Natural killer cell (primary cell): ENCODE results near the gene MGMT. TPM values are rescaled to one million over a fixed set of nuclear protein-coding genes. Genes with fewer than 3 reads are reported as not detected.
A peak's percentile ranks its signal among the peaks of the same experiment; 100 is the strongest.

Experiments
- ATAC-seq, 3 donors: fragments of 150-1000 bp in 2 of 3; fragments of 200-7000 bp in 1 of 3; cut with Tn5 transposase; 1 replicate in 1 of 3; 2 replicates in 2 of 3; pipeline ENCODE4 v1.10.0; 2021; ENCODE audit warnings: mild to moderate bottlenecking in 2 of 3, moderate library complexity in 2 of 3
- DNase-seq, 2 donors: peaks; one replicate each; pipeline versions ENCODE4 v3.0.0 to v3.0.0-alpha.2; 2013 to 2021; ENCODE audit warnings: mixed read lengths in 1 of 2
- H3K27ac ChIP-seq: one replicate; pipeline ENCODE4 v1.5.1; 2013; ENCODE audit warnings: mild to moderate bottlenecking, low read length
- H3K27me3 ChIP-seq: one replicate; pipeline ENCODE4 v1.6.1; 2013; ENCODE audit warnings: low read length; ENCODE audit not compliant: control insufficient read depth, insufficient read depth
- H3K36me3 ChIP-seq: one replicate; pipeline ENCODE4 v1.6.1; 2013; ENCODE audit warnings: low read length; ENCODE audit not compliant: control insufficient read depth, insufficient read depth
- H3K4me1 ChIP-seq: one replicate; pipeline ENCODE4 v1.6.1; 2013; ENCODE audit warnings: low read length; ENCODE audit not compliant: control insufficient read depth, insufficient read depth
- H3K4me3 ChIP-seq: one replicate; pipeline ENCODE4 v1.5.1; 2013; ENCODE audit warnings: low read length
- H3K9me3 ChIP-seq: one replicate; pipeline ENCODE4 v1.6.1; 2013; ENCODE audit warnings: low read length; ENCODE audit not compliant: control insufficient read depth, insufficient read depth
- H3K27ac Mint-ChIP-seq, 2 donors: one replicate each; pipeline ENCODE4 v1.8.0; 2022; ENCODE audit warnings: mild to moderate bottlenecking in 2 of 2, mixed read lengths in 2 of 2, moderate library complexity in 1 of 2
- H3K27me3 Mint-ChIP-seq, 2 donors: one replicate each; pipeline ENCODE4 v1.8.0; 2022; ENCODE audit warnings: low read depth in 2 of 2, mixed read lengths in 2 of 2
- H3K36me3 Mint-ChIP-seq: one replicate; pipeline ENCODE4 v1.8.0; 2022; ENCODE audit warnings: mixed read lengths
- H3K4me1 Mint-ChIP-seq, 2 donors: one replicate each; pipeline ENCODE4 v1.8.0; 2022; ENCODE audit warnings: mixed read lengths in 2 of 2
- H3K4me3 Mint-ChIP-seq: one replicate; pipeline ENCODE4 v1.8.0; 2022; ENCODE audit warnings: mild to moderate bottlenecking, moderate library complexity, mixed read lengths
- H3K9me3 Mint-ChIP-seq, 2 donors: one replicate each; pipeline ENCODE4 v1.8.0; 2022; ENCODE audit warnings: mixed read lengths in 2 of 2
- CTCF ChIP-seq: fragments of 200-600 bp; IDR thresholded peaks from one replicate; pipeline ENCODE4 v1.8.0; 2022; ENCODE audit warnings: antibody characterized with exemption
- WGBS: methylation state at CpG from one replicate; pipeline ENCODE4 v1.1.7; 2013; ENCODE audit warnings: missing lambda C conversion rate; ENCODE audit not compliant: insufficient coverage; 5-methylcytosine and 5-hydroxymethylcytosine counted together
- intact Hi-C: fragments of 100-400 bp; cut with micrococcal nuclease; formaldehyde crosslinking; loops from one replicate; pipeline ENCODE4 v1.14.2; 2022
- total RNA-seq, 4 donors: library from RNA; stranded (reverse); fragments of 120-200 nt in 1 of 4; gene quantifications; one replicate each; pipeline versions ENCODE4 v1.2.3 to v1.2.4, GENCODE V29; 2013 to 2022

The MGMT gene
- total RNA-seq, 3 donors from 2014 or later (not counting 1 experiment from before 2014, with no cell fraction given): 16.5 to 19.7 (median 18.8) TPM

- H3K4me3 Mint-ChIP-seq: no peak overlapping the region
- H3K36me3 Mint-ChIP-seq: no peaks in the 10 kb centered on the region
- no peak for ATAC-seq
- no peak overlapping the region for H3K27ac Mint-ChIP-seq
- no peaks in the 10 kb centered on the region for H3K27me3 Mint-ChIP-seq
- no peaks in the 10 kb centered on the region for H3K9me3 ChIP-seq
- no peak overlapping the region for H3K27ac ChIP-seq
- no peaks in the 10 kb centered on the region for H3K9me3 Mint-ChIP-seq
- peaks cover 4% of the 10 kb centered on the region for H3K4me1 ChIP-seq
- H3K4me1 Mint-ChIP-seq: peaks cover 8 to 16% of the 10 kb centered on the region in 2 donors
- no peaks in the 10 kb centered on the region for H3K36me3 ChIP-seq
- no peak for TF ChIP-seq CTCF
- H3K4me3 ChIP-seq: no peak overlapping the region
- DNase-seq: no peak
- intact Hi-C loops: no loop called here
- WGBS: 98% methylated on average over 17 of the region's 17 CpGs
- no peaks in the 10 kb centered on the region for H3K27me3 ChIP-seq
Observed at GRCh38 chr10:129702605-129703004, 235.6 kb downstream of the MGMT start.

GRCh38 chr10:129703287-129704137, 236.5 kb downstream of the MGMT start:
- H3K27me3 ChIP-seq: no peaks in the 10 kb centered on the region
- no peak for ATAC-seq
- H3K4me1 Mint-ChIP-seq: peaks cover 8 to 16% of the 10 kb centered on the region in 2 donors
- H3K27ac Mint-ChIP-seq: peak overlapping the region in 1 of 2 donors; percentile 47
- no peak overlapping the region for H3K4me3 ChIP-seq
- H3K27me3 Mint-ChIP-seq: no peaks in the 10 kb centered on the region
- H3K27ac ChIP-seq: no peak overlapping the region
- TF ChIP-seq CTCF: no peak
- intact Hi-C loops: no loop called here
- H3K9me3 Mint-ChIP-seq: no peaks in the 10 kb centered on the region
- H3K36me3 ChIP-seq: no peaks in the 10 kb centered on the region
- H3K4me3 Mint-ChIP-seq: no peak overlapping the region
- 65% methylated on average over 26 of the region's 26 CpGs for WGBS
- no peak for DNase-seq
- peaks cover 4% of the 10 kb centered on the region for H3K4me1 ChIP-seq
- H3K36me3 Mint-ChIP-seq: no peaks in the 10 kb centered on the region
- H3K9me3 ChIP-seq: no peaks in the 10 kb centered on the region

GRCh38 chr10:129704225-129704624, 237.2 kb downstream of the MGMT start:
- no peaks in the 10 kb centered on the region for H3K27me3 Mint-ChIP-seq
- no peak overlapping the region for H3K4me3 Mint-ChIP-seq
- no peaks in the 10 kb centered on the region for H3K36me3 Mint-ChIP-seq
- intact Hi-C loops: no loop called here
- no peaks in the 10 kb centered on the region for H3K27me3 ChIP-seq
- no peak overlapping the region for H3K27ac ChIP-seq
- H3K27ac Mint-ChIP-seq: peak overlapping the region in 1 of 2 donors; percentile 47
- no peaks in the 10 kb centered on the region for H3K9me3 Mint-ChIP-seq
- peaks cover 8 to 16% of the 10 kb centered on the region in 2 donors for H3K4me1 Mint-ChIP-seq
- ATAC-seq (peak in 1 of 3 donors; percentile 22), DNase-seq (no peak)
- H3K36me3 ChIP-seq: peaks cover 5% of the 10 kb centered on the region
- WGBS: 70% methylated on average over 16 of the region's 16 CpGs
- H3K9me3 ChIP-seq: no peaks in the 10 kb centered on the region
- H3K4me1 ChIP-seq: peaks cover 4% of the 10 kb centered on the region
- TF ChIP-seq CTCF: no peak
- no peak overlapping the region for H3K4me3 ChIP-seq
